H1 (cell line): ENCODE results near the gene LITAF. TPM values are rescaled to one million over a fixed set of nuclear protein-coding genes. Genes with fewer than 3 reads are reported as not detected.

ENCODE experiments used
- ATF2 ChIP-seq: IDR thresholded peaks from 2 replicates; pipeline ENCODE4 v1.6.1; 2012; ENCODE audit warnings: low read length, inconsistent platforms
- CHD7 ChIP-seq: fragments of 300-600 bp; sonication (generic); IDR thresholded peaks from 2 replicates; pipeline ENCODE4 v1.7.1; 2012; ENCODE audit warnings: low read length, moderate library complexity, mild to moderate bottlenecking, inconsistent platforms; ENCODE audit not compliant: insufficient replicate concordance
- KDM5A ChIP-seq: fragments of 200-600 bp; IDR thresholded peaks from 2 replicates; pipeline ENCODE4 v1.7.1; 2012; ENCODE audit warnings: mild to moderate bottlenecking, low read length, inconsistent platforms, mixed read lengths
- NANOG ChIP-seq: IDR thresholded peaks from 2 replicates; pipeline ENCODE4 v1.6.1; 2011; ENCODE audit warnings: low read length, low read depth, mild to moderate bottlenecking, inconsistent platforms; ENCODE audit not compliant: insufficient read depth, poor library complexity, severe bottlenecking
- RBBP5 ChIP-seq: IDR thresholded peaks from 2 replicates; pipeline ENCODE4 v1.7.1; 2012; ENCODE audit warnings: low read depth, mild to moderate bottlenecking, inconsistent platforms, low read length, moderate library complexity, borderline replicate concordance
- polyA plus RNA-seq, 7 experiments: library from polyadenylated mRNA; depleted of rRNA in 3 of 7; stranded (reverse) in 5 of 7; unstranded in 2 of 7; fragments of >200 nt in 5 of 7; fragments of 200-250 nt in 2 of 7; gene quantifications; 1 replicate in 5 of 7; 2 replicates in 1 of 7; 4 replicates in 1 of 7; pipeline versions ENCODE4 v1.2.1 to v1.2.3, GENCODE V29; 2011 to 2013; ENCODE audit warnings: missing spikeins in 2 of 7, mixed read lengths in 2 of 7
- total RNA-seq: library from RNA; stranded (reverse); fragmentation: NEBNext Ultra II Directional; extraction: Animal tissue kit (Norgen Biotek cat#: 25700); gene quantifications from 2 replicates; pipeline ENCODE4 v1.2.1, GENCODE V29; 2021

LITAF gene
- total and polyA plus RNA-seq, 2 of the 8 experiments (the other 6 are each of a cell fraction or from before 2014, with no cell fraction given) = 165 to 205 TPM

- TF ChIP-seq ATF2 (no peak), KDM5A (no peak), NANOG (no peak), CHD7 (no peak), RBBP5 (no peak)
Observed at GRCh38 chr16:11520442-11520841, 66.3 kb downstream of the LITAF start (continued).
